ENCODE measurements around the gene IL6ST. TPM values are rescaled to one million over a fixed set of nuclear protein-coding genes. Genes with fewer than 3 reads are reported as not detected.

The IL6ST gene
- total RNA-seq, 3 donors from 2014 or later = 74.9 to 97.1 (median 79.1) TPM

GRCh38 chr5:55896238-55896637, 98.5 kb downstream of the IL6ST start:
- H3K9me3 Mint-ChIP-seq = no peaks in the 10 kb centered on the region
- peaks cover 4% of the 10 kb centered on the region for H3K27me3 Mint-ChIP-seq (ENCODE audit: low read depth)
- no peak for DNase-seq
- ATAC-seq = no peak
- no peak overlapping the region for H3K4me3 Mint-ChIP-seq
- H3K4me1 Mint-ChIP-seq (ENCODE audit: low read depth) = peaks cover 10% of the 10 kb centered on the region
- H3K36me3 Mint-ChIP-seq (ENCODE audit: insufficient read depth) = no peaks in the 10 kb centered on the region

- no peak for ATAC-seq
- H3K4me1 Mint-ChIP-seq (ENCODE audit: low read depth) = peaks cover 9% of the 10 kb centered on the region
- no peaks in the 10 kb centered on the region for H3K9me3 Mint-ChIP-seq
- DNase-seq = no peak
- H3K4me3 Mint-ChIP-seq = no peak overlapping the region
- no peaks in the 10 kb centered on the region for H3K36me3 Mint-ChIP-seq (ENCODE audit: insufficient read depth)
- peaks cover 2% of the 10 kb centered on the region for H3K27me3 Mint-ChIP-seq (ENCODE audit: low read depth)
Measured at GRCh38 chr5:55895346-55895745, 99.4 kb downstream of the IL6ST start.

GRCh38 chr5:55894135-55894534, 100.6 kb downstream of the IL6ST start:
- H3K9me3 Mint-ChIP-seq = no peaks in the 10 kb centered on the region
- DNase-seq (no peak), ATAC-seq (no peak)
- no peak overlapping the region for H3K4me3 Mint-ChIP-seq
- H3K27me3 Mint-ChIP-seq (ENCODE audit: low read depth) = peaks cover 2% of the 10 kb centered on the region
- H3K36me3 Mint-ChIP-seq (ENCODE audit: insufficient read depth) = no peaks in the 10 kb centered on the region
- H3K4me1 Mint-ChIP-seq (ENCODE audit: low read depth) = peaks cover 6% of the 10 kb centered on the region

GRCh38 chr5:55892479-55892878, 102.3 kb downstream of the IL6ST start:
- peaks cover under 1% of the 10 kb centered on the region for H3K27me3 Mint-ChIP-seq (ENCODE audit: low read depth)
- peaks cover 6% of the 10 kb centered on the region for H3K4me1 Mint-ChIP-seq (ENCODE audit: low read depth)
- H3K9me3 Mint-ChIP-seq = no peaks in the 10 kb centered on the region
- DNase-seq (no peak), ATAC-seq (no peak)
- H3K4me3 Mint-ChIP-seq = no peak overlapping the region
- H3K36me3 Mint-ChIP-seq (ENCODE audit: insufficient read depth) = no peaks in the 10 kb centered on the region

GRCh38 chr5:55888205-55888604, 106.6 kb downstream of the IL6ST start:
- Mint-ChIP-seq H3K36me3 (ENCODE audit: insufficient read depth) (no peaks in the 10 kb centered on the region), H3K9me3 (no peaks in the 10 kb centered on the region), H3K27me3 (ENCODE audit: low read depth) (peaks cover 2% of the 10 kb centered on the region), H3K4me1 (ENCODE audit: low read depth) (peaks cover 4% of the 10 kb centered on the region), H3K4me3 (no peak overlapping the region)
- ATAC-seq (no peak), DNase-seq (no peak)

GRCh38 chr5:55885359-55885758, 109.4 kb downstream of the IL6ST start:
- ATAC-seq = no peak
- no peaks in the 10 kb centered on the region for H3K36me3 Mint-ChIP-seq (ENCODE audit: insufficient read depth)
- no peak overlapping the region for H3K4me3 Mint-ChIP-seq
- H3K4me1 Mint-ChIP-seq (ENCODE audit: low read depth) = peaks cover 4% of the 10 kb centered on the region
- H3K9me3 Mint-ChIP-seq = no peaks in the 10 kb centered on the region
- H3K27me3 Mint-ChIP-seq (ENCODE audit: low read depth) = peaks cover 4% of the 10 kb centered on the region
- DNase-seq = no peak

Other genes with a start within 250 kb of the IL6ST start
- not detected for gene IL31RA, start 143.6 kb downstream of the IL6ST start, total RNA-seq
- gene ANKRD55, start 238.4 kb upstream of the IL6ST start, total RNA-seq = under 1 TPM in 2 of 3 donors, not detected in 1; 0.21 to 0.22 TPM